HFF-Myc (cell line): ENCODE measurements around the gene ARL15.

ENCODE experiments used
- DNase-seq: peaks from one replicate; pipeline ENCODE4 v3.0.0-alpha.2; 2011; ENCODE audit warnings: low read depth; ENCODE audit errors: extremely low read depth
- H3K4me3 ChIP-seq: replicated peaks from 2 replicates; pipeline ENCODE4 v1.5.1; 2011; ENCODE audit warnings: low read depth, mild to moderate bottlenecking, control low read depth, low read length
- CTCF ChIP-seq: IDR thresholded peaks from 2 replicates; pipeline ENCODE4 v1.5.1; 2012; ENCODE audit warnings: mild to moderate bottlenecking, low read depth, low read length, control low read depth; ENCODE audit errors: missing control alignments

ARL15 gene

GRCh38 chr5:53997736-53998627, 312.4 kb downstream of the ARL15 start:
- TF ChIP-seq CTCF = no peak
- no peak for DNase-seq
- no peak overlapping the region for H3K4me3 ChIP-seq

- DNase-seq = no peak
- H3K4me3 ChIP-seq = no peak overlapping the region
- TF ChIP-seq CTCF = no peak
Observed at GRCh38 chr5:53996008-53996407, 314.4 kb downstream of the ARL15 start.

GRCh38 chr5:53994148-53994547, 316.2 kb downstream of the ARL15 start:
- TF ChIP-seq CTCF = no peak
- no peak for DNase-seq
- no peak overlapping the region for H3K4me3 ChIP-seq

- peak; percentile 44 for TF ChIP-seq CTCF
- no peak for DNase-seq
Observed at GRCh38 chr5:53991942-53992341, 318.4 kb downstream of the ARL15 start.

GRCh38 chr5:53987101-53987500, 323.3 kb downstream of the ARL15 start:
- DNase-seq = no peak
- no peak overlapping the region for H3K4me3 ChIP-seq
- no peak for TF ChIP-seq CTCF

More at GRCh38 chr5:53991942-53992341, 318.4 kb downstream of the ARL15 start:
- H3K4me3 ChIP-seq = no peak overlapping the region

DNA sequence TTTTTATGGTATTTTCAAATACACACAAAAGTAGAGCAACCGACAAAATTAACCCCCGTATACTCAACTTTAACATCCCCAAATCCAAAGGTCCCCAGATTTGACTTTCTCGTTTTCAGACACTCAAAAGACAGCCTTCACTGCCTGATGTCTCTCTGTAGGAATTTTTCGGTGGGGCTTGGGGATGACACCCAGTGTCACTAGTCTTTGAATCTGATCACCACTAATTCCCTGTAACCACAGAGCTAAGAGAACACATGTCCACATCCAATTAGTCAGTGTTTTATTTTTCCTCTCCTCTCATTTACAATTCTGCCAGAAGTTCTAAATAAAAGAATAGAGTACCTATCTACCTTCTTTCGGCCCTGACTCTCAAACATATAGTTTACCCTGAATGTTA, 324.6 kb downstream of the ARL15 start:
- no peak for TF ChIP-seq CTCF
- H3K4me3 ChIP-seq = no peak overlapping the region
- no peak for DNase-seq
